Stimulated activated CD8-positive, alpha-beta memory T cell treated with anti-CD3 and anti-CD28 coated beads, Interleukin-12 subunit alpha, Interleukin-12 subunit beta, amount 100 ng/mL, for 4 hours (primary cell): ENCODE data around the gene S1PR5.
"Not testable (repeated sequence)": the region's sequence is repeated elsewhere in the genome, so short reads cannot be mapped to it uniquely, and the experiment has no call there.

Experiments used
- DNase-seq: peaks from one replicate; pipeline ENCODE4 v3.0.0-alpha.2; 2020; ENCODE audit warnings: low read depth

Gene S1PR5, protein sequence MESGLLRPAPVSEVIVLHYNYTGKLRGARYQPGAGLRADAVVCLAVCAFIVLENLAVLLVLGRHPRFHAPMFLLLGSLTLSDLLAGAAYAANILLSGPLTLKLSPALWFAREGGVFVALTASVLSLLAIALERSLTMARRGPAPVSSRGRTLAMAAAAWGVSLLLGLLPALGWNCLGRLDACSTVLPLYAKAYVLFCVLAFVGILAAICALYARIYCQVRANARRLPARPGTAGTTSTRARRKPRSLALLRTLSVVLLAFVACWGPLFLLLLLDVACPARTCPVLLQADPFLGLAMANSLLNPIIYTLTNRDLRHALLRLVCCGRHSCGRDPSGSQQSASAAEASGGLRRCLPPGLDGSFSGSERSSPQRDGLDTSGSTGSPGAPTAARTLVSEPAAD

DNA sequence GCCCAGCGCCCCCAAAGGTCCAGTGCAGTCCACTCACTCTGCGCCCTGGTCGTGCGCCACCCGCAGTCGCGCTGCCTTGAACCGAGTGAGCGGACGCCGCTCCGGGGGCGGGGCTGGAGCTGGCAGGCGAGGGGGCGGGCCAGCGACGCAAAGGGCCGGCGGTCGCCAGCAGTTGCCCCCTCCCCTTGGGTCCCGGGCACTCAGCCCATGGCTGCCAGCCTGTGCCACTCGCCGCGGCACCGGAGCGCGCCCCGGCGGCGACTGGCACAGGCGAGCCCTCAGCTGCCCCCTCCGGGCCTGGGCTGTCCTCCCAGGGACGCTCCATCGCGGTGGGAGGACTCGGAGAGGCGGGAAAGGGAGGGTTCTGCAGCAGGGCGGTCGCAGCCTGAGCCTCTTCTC is at the start of gene S1PR5:
Gene S1PR5, minus strand, starts transcription at position 87 of the 399 bp plus-strand sequence. CDS start 2,436 bp downstream, outside the sequence.
- no peak for DNase-seq

DNA sequence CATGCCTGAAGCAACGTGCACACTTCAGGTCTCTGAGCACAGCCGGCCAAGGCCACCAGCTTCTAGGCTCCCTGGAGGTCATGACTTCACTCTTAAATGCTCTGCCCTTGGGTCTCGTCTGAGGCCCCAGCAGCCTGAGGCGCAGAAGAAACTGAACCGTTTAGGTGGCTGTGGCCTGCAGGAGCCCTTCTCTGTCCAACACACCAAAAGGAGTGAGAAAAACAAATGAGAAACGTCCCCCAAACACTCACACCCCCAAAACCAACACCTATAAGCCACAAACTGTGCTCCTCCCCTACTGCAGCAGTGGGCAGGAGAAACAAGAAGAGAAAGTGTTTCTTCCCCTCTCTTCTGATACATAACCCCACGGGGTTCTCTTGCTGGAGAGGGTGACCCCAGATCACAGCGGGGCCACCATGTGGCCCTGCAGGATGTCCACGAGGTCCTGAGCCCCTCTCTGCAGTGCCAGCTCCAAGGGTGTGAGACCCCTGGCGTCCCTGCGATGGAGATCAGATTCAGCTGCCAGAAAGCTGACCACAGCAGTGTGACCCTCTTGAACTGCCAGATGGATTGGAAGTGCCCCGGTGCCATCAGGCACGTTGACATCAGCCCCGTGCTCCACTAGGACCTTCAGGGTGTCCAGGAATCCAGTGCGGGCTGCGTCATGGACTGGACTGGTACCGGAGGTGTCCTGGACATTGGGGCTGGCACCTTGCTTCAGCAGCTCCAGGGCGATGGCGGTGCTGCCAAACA is 49.6 kb upstream of the S1PR5 start:
- DNase-seq = peak; percentile 45

DNA sequence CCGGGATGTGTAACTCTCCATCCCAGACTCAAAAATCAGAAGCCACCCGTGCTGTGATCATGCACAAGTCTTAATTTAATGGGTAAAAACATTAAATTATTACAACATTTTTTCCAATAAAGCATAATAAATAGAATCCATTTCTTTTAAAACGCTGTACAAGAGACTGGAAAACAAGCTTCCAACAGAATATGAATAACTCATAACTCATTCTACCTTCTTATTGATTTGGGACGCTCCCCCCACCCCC is 49.1 kb upstream of the S1PR5 start:
- no peak for DNase-seq

DNA sequence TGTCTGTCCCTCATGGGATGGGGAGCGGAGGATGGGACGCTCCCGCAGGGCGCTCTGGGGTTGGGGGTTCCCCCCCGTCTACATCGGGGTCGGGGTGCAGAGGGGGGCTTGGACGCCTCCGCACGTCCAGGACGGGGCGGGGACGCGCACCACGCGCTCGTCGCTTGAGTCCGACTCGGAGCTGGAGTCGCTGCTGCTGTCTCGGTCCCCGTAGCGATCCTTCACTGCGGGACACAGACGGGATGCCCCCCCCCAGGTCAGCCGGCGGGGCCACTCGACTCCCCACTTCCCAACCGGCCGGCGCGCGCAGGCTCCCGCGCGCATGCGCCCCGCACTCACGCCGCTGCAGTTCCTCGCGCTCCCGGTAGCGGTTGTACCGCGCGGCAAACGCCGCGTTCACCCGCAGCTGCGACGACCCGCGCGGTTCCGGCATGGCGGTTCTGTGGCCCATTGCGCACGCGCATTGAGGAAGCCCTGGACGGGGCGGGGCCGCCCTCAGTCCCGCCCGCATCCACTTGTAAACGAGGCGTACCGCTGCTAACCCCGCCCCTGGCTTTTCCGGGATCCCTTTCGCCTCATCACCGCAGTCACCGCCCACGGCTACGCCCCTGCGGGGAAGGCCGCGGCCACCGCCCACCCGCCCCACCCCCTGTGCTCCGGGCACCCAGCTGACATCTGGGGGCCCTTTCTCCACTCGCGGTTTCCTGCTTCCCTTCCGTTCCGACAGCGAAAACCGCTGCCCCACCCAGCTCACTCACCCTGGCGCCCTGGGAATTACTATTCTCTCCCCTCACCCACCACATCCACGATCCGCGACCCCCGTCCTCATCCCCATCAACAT is 48.5 kb upstream of the S1PR5 start, which contains the start of gene KRI1:
Gene KRI1, minus strand, starts transcription at position 444 of the 841 bp plus-strand sequence. Its CDS starts 11 bp downstream, at position 433.
- DNase-seq = peak; percentile 98

DNA sequence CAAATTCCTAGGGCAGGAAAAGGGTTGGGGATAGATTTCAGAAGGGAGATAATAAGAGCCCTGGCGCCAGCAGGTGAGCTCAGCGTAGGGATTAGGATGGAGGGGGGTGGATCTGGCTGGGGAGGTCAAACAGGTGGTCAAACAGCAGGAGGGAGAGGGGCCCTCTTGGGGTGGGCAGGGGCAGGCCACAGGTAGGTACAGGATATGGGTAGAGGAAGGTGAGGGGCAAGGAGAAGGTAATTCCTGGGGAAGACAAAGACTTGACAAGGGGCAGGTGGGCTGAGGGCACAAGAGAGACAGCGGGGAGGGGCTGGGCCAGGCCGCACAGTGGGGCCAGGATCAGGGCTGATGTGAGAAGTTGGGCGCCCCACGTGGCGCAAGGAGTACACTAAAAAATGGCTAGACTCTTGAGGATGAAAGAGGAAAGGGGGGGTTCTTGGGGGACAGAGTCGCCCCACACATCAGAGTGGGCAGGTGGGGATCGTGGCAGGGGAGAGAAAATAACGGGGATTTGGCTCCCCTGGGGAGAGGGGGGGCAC is 47.9 kb upstream of the S1PR5 start:
- no peak for DNase-seq

DNA sequence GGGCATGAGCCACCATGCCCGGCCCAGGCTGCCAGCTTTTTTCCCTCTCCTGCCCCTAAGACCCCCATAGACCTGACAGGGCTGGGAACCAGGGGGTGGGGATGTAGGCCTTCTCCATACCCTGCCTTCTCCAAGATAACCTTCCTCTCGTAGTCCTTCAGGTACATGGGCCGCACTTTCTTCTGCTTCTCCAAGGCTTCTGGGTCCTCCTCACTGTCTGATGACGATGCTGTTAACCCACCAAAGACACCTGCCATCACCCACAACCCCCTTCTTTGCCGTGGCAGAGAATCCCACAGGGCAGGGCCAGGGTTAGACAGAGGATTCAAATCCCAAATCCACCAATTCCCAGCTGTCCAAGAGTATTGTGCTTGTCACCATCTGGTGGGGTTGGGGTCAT is 45.4 kb upstream of the S1PR5 start:
- DNase-seq = no peak

DNA sequence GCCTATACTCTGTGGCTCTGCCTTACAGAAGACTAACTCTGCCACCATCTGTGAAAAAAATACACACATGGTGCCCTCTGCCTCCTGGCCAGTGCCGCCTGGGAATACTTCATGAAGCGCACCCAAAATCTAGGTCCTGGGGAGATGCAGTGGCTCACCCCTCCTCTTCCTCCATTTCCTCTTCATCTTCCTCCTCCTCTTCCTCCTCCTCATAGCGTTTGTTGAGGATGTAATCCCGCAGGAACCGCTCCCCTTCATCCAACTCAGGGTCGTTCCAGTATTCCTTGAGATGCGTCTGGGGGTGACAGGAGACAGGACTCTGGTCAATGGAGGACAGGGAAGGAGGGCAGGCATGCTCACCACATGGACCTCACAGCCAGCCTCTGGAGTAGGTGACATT is 42.9 kb upstream of the S1PR5 start:
- no peak for DNase-seq

DNA sequence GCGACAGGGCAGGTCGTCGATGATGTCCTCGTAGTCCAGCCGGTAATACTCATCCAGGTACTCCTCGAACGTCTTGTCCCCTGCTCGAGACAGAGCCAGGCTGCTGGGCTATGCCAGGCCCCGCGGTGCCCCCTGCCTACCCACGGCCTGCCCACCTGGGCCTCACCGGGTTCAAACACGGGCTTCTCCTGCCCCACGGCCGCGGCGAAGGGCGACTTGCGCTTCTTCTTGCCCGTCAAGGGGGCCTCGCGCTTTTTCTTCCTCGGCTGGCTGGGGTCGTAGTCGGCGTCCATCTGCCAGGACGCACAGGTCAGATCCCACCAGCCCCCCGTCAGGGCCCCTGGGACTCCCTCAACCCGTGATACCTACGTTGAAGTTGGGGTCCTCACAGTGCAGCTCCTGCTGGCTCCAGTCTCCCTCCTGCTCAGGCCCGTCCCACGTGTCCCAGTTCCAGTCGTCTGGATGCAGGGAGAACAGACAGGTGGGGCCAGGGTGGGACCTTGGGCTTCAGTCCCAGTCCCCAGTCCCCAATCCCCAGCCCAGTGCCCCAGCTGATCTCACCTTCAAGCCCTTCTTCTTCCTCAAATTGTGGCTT is 40.5 kb upstream of the S1PR5 start:
- no peak for DNase-seq

DNA sequence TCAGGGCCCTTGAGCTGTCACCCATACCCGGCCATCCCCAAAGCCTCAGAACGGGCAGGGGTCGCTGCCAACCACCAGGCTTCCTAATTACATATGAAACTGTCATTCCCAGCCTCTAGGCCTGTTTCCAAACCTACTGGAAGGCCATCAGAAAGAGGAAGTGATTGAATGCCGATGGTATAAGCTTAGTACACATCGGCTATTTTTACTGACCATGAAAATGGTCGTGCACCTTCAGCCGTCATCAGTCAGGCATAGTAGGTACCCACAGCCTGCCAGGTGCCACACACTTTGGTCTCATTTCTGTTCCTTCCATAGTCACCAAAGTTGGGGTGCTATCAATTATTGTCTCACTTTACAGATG is 38.3 kb upstream of the S1PR5 start:
- no peak for DNase-seq

DNA sequence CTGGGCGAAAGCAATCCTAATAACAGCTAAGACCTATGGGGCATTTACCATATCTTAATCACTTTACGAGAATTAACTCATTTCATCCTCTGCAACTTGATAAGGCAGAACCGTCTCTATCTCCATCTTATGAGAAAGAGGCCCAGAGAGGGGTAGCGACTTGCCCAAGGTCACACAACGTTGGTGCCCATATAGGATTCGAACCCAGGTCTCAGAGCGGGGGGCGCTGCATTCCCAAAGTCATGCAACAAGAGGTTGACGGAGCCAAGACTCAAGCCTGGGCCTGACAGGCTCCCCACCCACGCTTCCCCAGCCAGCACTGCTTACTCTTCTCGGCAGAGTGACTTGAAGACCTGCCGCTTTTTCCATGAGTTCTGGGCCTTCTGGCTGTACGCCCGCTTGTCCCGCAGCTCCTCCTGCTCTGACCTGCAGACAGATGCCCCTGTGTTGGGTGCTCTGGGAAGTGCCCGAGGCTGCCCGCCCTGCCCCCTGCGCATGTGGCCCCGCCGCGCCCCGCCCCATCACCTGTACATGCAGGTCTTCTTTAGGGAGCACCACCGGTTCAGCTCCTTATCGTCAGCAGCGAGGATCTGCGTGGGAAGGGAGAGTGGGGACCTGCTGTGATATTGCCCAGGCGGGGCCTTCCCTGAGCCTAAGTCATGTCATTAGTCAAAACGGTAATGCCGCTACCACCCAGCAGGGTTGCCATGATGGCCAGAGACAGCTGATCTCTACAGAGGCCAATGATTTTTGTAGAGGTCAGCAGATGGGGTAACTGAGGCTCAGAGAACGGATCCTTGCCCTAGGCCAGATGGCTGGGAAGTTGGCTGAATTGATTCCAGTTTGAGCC is 37.7 kb upstream of the S1PR5 start:
- DNase-seq = no peak

DNA sequence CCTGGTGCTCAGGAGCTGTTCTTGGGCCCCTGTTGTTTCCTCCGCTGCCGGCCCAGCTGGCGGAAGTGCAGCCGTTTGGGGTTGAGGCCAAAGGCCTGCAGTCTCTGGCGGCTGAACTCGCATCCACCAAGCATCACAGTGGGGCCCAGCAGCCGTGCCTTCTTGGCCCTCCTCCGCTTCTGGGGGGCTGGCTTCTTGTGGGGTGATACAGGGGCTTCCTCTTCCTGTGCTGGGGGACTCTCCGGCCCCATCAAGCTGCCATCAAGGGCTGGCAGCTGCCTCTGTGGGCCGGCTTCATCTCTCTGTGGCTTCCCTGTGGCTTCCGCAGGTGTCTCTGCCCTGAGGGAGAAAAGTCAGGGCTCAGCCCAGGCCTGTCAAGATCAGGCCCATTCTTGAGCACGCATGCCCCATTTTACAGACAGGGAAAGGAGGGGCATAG is 36.7 kb upstream of the S1PR5 start:
- peak; percentile 43 for DNase-seq

DNA sequence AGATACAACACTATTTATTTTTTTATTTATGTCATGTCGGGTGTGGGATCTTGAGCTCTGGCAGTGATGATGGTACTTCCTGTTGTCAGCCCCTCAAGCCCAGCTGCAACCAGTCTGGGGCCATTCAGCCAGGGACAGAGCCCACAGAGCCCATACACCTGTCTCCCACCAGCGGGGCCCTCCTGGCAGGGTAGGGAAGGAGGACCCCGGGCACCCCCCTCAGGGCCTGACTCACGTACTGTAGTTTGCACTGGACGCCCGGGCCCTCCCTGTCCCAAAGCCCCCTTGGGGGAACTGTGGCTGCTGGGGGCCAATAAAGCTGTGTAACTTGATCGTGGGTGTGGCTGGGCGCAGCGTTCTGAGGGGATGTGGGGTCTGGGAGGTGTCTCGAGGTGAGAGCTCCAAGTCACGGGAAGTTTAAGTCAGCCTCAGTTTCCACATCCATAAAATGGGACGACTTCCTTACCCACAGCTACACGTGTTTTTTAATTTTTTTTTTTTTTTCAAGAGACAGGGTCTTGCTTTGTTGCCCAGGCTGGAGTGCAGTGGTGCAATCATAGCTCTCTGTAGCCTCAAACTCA is 35.9 kb upstream of the S1PR5 start:
- no peak for DNase-seq

DNA sequence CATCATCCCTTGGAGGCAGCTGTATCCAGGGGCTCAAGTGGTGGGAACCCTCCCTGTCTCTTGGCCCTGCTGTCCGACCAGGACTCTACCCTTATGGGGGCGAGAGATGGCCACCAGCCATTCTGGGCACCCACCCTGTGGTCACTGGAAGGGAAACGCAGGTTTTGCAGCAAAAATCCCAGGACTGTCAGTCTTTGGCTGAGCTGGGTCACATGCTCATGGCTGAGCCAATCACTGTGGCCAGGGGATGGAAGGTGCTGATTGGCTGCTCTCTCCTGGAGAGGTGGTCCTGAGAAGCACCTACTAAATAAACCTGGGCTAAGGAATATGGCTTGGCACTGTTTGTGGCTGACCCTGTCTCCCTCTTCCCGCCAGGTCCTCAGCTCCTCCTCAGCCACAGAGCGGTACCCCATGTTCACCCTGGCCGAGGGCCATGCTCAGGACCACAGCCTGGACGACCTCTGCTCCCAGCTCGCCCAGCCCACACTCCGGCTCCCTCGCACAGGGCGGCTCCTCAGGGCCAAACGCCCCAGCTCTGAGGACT is 35.3 kb upstream of the S1PR5 start:
- no peak for DNase-seq

DNA sequence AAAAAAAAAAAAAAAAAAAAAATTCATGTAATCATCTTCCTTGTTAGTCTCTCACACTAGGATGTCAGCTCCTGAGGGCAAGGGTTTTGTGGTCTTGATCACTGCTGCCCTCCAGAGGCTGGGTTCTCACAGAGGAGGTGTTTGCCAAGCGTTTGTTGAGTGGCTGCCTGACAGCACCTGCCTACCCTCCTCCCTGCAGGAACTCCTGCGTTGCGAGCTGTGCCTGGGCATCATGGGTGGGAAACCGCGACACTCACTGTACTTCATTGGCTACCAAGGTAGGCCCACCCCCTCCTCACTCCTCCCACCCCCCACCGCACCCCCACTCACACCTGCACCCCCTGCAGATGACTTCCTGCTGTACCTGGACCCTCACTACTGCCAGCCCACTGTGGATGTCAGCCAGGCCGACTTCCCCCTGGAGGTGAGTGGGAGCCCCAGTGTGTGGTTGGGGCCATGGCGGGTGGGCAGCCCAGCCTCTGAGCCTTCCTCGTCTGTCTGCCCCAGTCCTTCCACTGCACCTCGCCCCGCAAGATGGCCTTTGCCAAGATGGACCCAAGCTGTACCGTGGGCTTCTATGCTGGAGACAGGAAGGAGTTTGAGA is 34.6 kb upstream of the S1PR5 start:
- DNase-seq = no peak

DNA sequence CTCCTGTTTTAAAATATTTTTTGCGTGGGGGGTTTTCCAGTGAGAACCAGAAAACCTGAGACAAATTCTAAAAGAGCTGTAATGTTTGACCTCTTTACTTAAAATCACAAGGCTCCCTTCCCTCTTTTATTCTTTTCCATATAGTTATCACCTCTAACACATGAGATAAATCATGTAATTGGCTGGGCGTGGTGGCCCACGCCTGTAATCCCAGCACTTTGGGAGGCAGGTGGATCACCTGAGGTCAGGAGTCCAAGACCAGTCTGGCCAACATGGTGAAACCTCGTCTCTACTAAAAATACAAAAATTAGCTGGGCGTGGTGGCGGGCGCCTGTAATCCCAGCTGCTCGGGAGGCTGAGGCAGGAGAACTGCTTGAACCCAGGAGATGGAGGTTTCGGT is 33.8 kb upstream of the S1PR5 start:
- DNase-seq = not testable (repeated sequence)

DNA sequence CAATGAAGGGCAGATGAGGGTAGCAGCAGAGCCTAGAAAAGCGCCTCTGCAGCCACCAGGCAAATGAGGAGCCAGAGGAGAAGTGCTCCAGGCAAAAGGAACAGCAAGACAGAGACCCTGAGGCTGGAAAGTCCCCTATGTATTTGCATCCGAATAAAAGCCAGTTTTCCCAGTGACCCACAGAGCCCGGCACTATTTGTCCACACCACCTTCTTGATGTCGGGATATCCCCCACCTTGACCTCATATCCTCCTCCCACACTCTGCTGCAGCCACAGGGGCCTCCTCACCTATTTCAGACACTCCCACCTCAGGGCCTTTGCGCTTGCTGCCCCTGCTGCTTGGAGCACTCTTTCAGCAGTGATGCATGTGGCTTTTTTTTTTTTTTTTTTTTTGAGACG is 33.1 kb upstream of the S1PR5 start:
- no peak for DNase-seq

DNA sequence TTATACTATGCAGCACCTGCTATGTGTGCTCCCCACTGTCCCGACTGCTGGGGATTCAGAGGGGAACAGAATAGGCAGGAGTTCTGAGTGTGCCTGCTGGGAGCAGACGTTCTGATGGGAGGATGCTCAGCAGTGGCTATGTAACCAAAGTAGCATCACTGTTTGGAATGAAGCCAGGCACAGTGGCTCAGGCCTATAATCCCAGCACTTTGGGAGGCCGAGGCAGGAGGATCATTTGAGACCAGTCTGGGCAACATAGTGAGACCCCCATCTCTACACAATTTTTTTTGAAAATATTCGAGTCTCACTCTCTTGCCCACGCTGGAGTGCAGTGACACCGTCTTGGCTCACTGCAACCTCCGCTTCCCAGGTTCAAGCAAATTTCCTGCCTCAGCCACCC is 32.5 kb upstream of the S1PR5 start:
- DNase-seq = no peak

DNA sequence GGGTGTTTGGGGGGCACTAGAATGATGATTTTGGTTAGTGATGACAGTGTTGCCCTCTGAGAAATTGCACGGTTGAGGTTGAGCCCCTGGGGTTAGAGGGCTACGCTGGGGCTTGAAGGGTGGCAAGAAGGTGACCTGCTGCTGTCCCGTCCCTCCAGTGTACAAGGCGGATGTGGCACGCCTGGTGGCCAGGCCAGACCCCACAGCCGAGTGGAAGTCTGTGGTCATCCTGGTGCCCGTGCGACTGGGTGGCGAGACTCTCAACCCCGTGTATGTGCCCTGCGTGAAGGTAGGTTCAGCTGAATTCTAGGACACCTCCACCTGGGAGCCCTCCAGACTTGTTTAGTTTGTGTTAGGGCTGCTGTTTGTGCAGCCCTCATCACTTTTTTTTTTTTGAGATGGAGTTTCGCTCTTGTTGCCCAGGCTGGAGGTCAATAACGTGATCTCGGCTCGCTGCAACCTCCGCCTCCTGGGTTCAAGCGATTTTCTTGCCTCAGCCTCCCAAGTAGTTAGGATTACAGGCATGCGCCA is 31.6 kb upstream of the S1PR5 start:
- DNase-seq = no peak

DNA sequence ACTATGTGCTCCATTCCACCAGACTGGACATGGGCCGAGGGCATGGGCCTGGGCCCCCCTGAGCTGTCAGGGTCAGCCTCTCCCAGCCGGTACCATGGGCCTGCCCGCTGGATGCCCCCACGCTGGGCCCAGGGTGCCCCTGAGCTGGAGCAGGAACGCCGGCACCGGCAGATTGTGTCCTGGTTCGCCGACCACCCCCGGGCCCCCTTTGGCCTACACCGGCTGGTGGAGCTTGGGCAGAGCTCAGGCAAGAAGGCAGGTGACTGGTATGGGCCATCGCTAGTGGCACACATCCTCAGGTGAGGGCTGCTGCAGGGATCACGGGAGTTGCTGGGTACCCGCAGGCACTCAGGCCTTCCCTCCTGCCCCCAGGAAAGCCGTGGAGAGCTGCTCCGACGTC is 29.6 kb upstream of the S1PR5 start:
- DNase-seq = no peak

DNA sequence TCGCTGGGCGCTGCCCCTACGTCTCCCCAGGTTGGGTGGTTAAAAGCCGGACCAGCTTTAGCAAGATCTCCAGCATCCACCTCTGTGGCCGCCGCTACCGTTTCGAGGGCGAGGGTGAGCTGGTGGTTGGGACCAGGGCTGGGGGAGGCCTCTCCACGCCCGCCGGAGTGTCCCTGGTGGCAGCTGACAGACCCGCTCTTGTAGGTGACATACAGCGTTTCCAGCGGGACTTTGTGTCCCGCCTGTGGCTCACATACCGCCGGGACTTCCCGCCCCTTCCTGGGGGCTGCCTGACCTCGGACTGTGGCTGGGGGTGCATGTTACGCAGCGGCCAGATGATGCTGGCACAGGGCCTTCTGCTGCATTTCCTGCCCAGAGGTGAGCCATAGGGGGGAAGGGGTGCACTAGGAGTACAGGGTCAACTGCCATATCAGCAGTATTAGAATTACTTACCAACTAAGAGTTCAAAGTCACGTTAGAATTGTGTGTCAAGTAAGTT is 27.6 kb upstream of the S1PR5 start:
- no peak for DNase-seq
